Left colon (tissue), 2 donors: ENCODE data around the gene RPS19BP1. TPM values are rescaled to one million over a fixed set of nuclear protein-coding genes. Genes with fewer than 3 reads are reported as not detected.

ENCODE experiments used
- ATAC-seq: fragments of 200-7000 bp; cut with Tn5 transposase; one replicate; pipeline ENCODE4 v1.9.1; 2020; ENCODE audit warnings: mild to moderate bottlenecking, moderate library complexity
- DNase-seq, 2 donors: peaks; one replicate each; pipeline ENCODE4 v3.0.0-alpha.2; 2020
- intact Hi-C, 2 donors: fragments of 100-400 bp; cut with DNase I in 1 of 2; cut with micrococcal nuclease in 1 of 2; formaldehyde crosslinking; loops; one replicate each; pipeline versions ENCODE4 v1.11.2 to v1.14.0; 2022; cut with DNase I, micrococcal nuclease
- total RNA-seq, 2 donors: library from RNA; stranded (reverse); fragmentation: NEBNext Ultra II Directional; extraction: Animal tissue kit (Norgen Biotek cat#: 25700); gene quantifications; one replicate each; pipeline ENCODE4 v1.2.1, GENCODE V29; 2021
- donor health status: DM: no; HTN: no; CAD: no.
- donor health status: DM: yes; HTN: yes; CAD: no.

RPS19BP1 gene
- total RNA-seq, 2 donors from 2014 or later, result 57.6 to 60.7 TPM

GRCh38 chr22:39486951-39487825, 45.4 kb downstream of the RPS19BP1 start:
- DNase-seq, result no peak
- peak; percentile 14 for ATAC-seq
- intact Hi-C loops, result no loop called here

GRCh38 chr22:39482768-39483167, 49.8 kb downstream of the RPS19BP1 start:
- no peak for DNase-seq
- intact Hi-C loops, result no loop called here
- no peak for ATAC-seq

GRCh38 chr22:39481595-39481994, 51.0 kb downstream of the RPS19BP1 start:
- ATAC-seq, result no peak
- DNase-seq, result no peak

GRCh38 chr22:39481054-39481453, 51.5 kb downstream of the RPS19BP1 start:
- DNase-seq (no peak), ATAC-seq (no peak)
- intact Hi-C loops, result no loop called here

More at GRCh38 chr22:39481595-39481994, 51.0 kb downstream of the RPS19BP1 start:
- intact Hi-C loops, result no loop called here

- ATAC-seq (no peak), DNase-seq (no peak)
- intact Hi-C loops, result no loop called here
These were observed 52.0 kb downstream of the RPS19BP1 start for GRCh38 chr22:39480557-39480956.

- DNase-seq (no peak), ATAC-seq (no peak)
- intact Hi-C loops, result no loop called here
These were observed 53.3 kb downstream of the RPS19BP1 start for GRCh38 chr22:39479254-39479653.

Other genes with a start within 250 kb of the RPS19BP1 start
- 1,000 to 10,000 TPM; 1,637 to 1,665 TPM for gene RPL3, start 213.1 kb downstream of the RPS19BP1 start, total RNA-seq
- gene SYNGR1, start 182.8 kb downstream of the RPS19BP1 start, total RNA-seq, result 1 to 10 TPM; 1.3 to 4.4 TPM
- gene TAB1, start 133.0 kb downstream of the RPS19BP1 start, total RNA-seq, result 10 to 100 TPM; 19.4 to 20.3 TPM
- gene MGAT3, start 75.7 kb downstream of the RPS19BP1 start, total RNA-seq, result 10 to 100 TPM in 1 of 2 donors, 1 to 10 TPM in 1; 5.6 to 10.7 TPM
- 10 to 100 TPM; 33.1 to 36.3 TPM for gene MIEF1, start 30.5 kb downstream of the RPS19BP1 start, total RNA-seq
- 100 to 1,000 TPM; 256 to 277 TPM for gene ATF4, start 12.2 kb downstream of the RPS19BP1 start, total RNA-seq
- under 1 TPM; 0.18 to 0.31 TPM for gene CACNA1I, start 38.0 kb upstream of the RPS19BP1 start, total RNA-seq